ENCODE results near the gene SOX6. TPM values are rescaled to one million over a fixed set of nuclear protein-coding genes. Genes with fewer than 3 reads are reported as not detected.

SOX6 gene
- total RNA-seq, 4 donors from 2014 or later = 25.3 to 42.3 (median 37.4) TPM

DNA sequence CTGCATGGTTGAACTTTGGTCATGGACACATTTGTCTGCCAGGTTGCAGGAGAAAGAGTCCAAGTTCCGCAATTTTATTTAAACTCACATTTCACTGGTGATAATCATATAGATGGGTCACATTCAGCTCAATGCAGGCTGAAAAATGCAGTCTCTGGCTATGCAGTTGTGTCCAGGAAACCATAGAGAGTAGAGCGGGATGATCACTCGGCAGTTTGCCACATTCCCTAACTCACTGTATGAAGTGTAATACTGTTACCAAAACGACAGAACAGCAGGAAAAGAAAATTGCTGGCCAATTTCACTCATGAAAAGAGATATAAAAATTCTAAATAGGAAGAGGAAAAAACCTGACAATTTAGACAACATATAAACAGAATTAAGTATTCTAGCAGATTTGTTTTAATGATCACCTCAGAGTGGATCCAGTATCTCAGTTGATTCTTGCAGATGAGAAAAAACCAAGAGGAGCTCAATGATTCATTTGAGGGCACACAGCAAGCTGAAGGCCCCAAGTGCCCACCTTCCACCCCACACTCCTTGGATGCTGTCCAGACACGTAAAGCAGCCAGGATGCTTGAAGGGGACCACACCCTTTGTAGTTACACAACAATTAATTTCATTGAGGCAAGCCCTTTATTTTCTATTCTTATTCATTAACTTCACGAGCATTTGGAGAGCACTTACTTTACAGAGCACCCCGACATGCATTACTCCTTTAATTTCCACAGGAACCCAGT lies 422.3 kb downstream of the SOX6 start:
- no peaks in the 10 kb centered on the region for H3K4me1 ChIP-seq
- no peaks in the 10 kb centered on the region for H3K27me3 ChIP-seq
- no peaks in the 10 kb centered on the region for H3K36me3 ChIP-seq
- no peaks in the 10 kb centered on the region for H3K9me3 ChIP-seq
- ATAC-seq (no peak), DNase-seq (no peak)
- no peak overlapping the region for H3K27ac ChIP-seq
- TF ChIP-seq CTCF (IDR thresholded peaks at IDR 0.05 in 4 of 5, conservative IDR thresholded peaks at IDR 0.05 in 1 of 5) = no peak
- no peak for TF ChIP-seq POLR2A (IDR thresholded peaks at IDR 0.05)
- intact Hi-C loops (cut with DNase I; ENCODE audit: low total_unique reads) (no loop called here), in situ Hi-C loops (cut with MboI; ENCODE audit: low sequenced_read_pairs in 4 of 4) (loop anchor here in 1 of 4 donors (25.0 kb wide), 1 partner anchor 678 kb away; no protein-coding TSS in a partner anchor)
- no peak overlapping the region for H3K4me3 ChIP-seq

GRCh38 chr11:15932417-15932816 lies 423.9 kb downstream of the SOX6 start:
- in situ Hi-C loops (cut with MboI; ENCODE audit: low sequenced_read_pairs in 4 of 4) = loop anchor here in 1 of 4 donors (25.0 kb wide), 1 partner anchor 680 kb away; no protein-coding TSS in a partner anchor

DNA sequence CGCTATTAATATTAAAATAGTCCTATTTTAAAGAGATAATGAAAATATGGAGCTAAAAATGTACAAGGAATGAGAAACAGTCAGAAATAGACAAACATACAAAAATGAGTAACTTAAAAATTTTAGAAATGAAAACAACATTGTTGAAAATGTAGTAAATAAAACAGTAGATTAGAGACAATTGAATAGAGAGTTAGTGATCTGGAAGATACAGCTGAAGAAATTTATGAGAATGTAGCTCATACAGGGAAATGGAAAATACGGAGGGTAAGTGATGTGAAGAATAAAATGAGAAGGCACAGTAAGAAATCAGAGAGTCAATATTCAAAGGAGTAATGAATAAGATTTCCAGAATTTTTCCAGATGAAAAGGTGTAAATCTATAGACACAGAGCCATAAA lies 424.8 kb downstream of the SOX6 start:
- H3K9me3 ChIP-seq = no peaks in the 10 kb centered on the region
- TF ChIP-seq CTCF (IDR thresholded peaks at IDR 0.05 in 4 of 5, conservative IDR thresholded peaks at IDR 0.05 in 1 of 5) = no peak
- no peak for TF ChIP-seq POLR2A (IDR thresholded peaks at IDR 0.05)
- H3K4me1 ChIP-seq = no peaks in the 10 kb centered on the region
- H3K4me3 ChIP-seq = no peak overlapping the region
- DNase-seq = no peak
- no peaks in the 10 kb centered on the region for H3K27me3 ChIP-seq
- H3K36me3 ChIP-seq = no peaks in the 10 kb centered on the region
- no peak overlapping the region for H3K27ac ChIP-seq
- in situ Hi-C loops (cut with MboI; ENCODE audit: low sequenced_read_pairs in 4 of 4) (loop anchor here in 1 of 4 donors (25.0 kb wide), 1 partner anchor 681 kb away; no protein-coding TSS in a partner anchor), intact Hi-C loops (cut with DNase I; ENCODE audit: low total_unique reads) (no loop called here)
- ATAC-seq = no peak

More at GRCh38 chr11:15932417-15932816, 423.9 kb downstream of the SOX6 start:
- ATAC-seq (no peak), DNase-seq (no peak)
- H3K4me1 ChIP-seq = no peaks in the 10 kb centered on the region
- H3K27me3 ChIP-seq = no peaks in the 10 kb centered on the region
- intact Hi-C loops (cut with DNase I; ENCODE audit: low total_unique reads) = no loop called here
- no peaks in the 10 kb centered on the region for H3K9me3 ChIP-seq
- no peak overlapping the region for H3K27ac ChIP-seq
- no peak for TF ChIP-seq POLR2A (IDR thresholded peaks at IDR 0.05)
- TF ChIP-seq CTCF (IDR thresholded peaks at IDR 0.05 in 4 of 5, conservative IDR thresholded peaks at IDR 0.05 in 1 of 5) = no peak
- H3K4me3 ChIP-seq = no peak overlapping the region
- no peaks in the 10 kb centered on the region for H3K36me3 ChIP-seq

- Histone ChIP-seq H3K4me3 (no peak overlapping the region), H3K27ac (no peak overlapping the region), H3K4me1 (no peaks in the 10 kb centered on the region), H3K36me3 (no peaks in the 10 kb centered on the region), H3K9me3 (no peaks in the 10 kb centered on the region), H3K27me3 (no peaks in the 10 kb centered on the region)
- intact Hi-C loops (cut with DNase I; ENCODE audit: low total_unique reads) (no loop called here), in situ Hi-C loops (cut with MboI; ENCODE audit: low sequenced_read_pairs in 4 of 4) (loop anchor here in 1 of 4 donors (25.0 kb wide), 1 partner anchor 682 kb away; no protein-coding TSS in a partner anchor)
- TF ChIP-seq CTCF (IDR thresholded peaks at IDR 0.05 in 4 of 5, conservative IDR thresholded peaks at IDR 0.05 in 1 of 5) (no peak), POLR2A (IDR thresholded peaks at IDR 0.05) (no peak)
- ATAC-seq = no peak
- no peak for DNase-seq
Measured at GRCh38 chr11:15930442-15931025, 425.8 kb downstream of the SOX6 start.
